LHCN-M2 (cell line): ENCODE measurements around the gene CPSF6. TPM values are rescaled to one million over a fixed set of nuclear protein-coding genes. Genes with fewer than 3 reads are reported as not detected.
"Not testable (repeated sequence)": the region's sequence is repeated elsewhere in the genome, so short reads cannot be mapped to it uniquely, and the experiment has no call there.

ENCODE experiments used
- DNase-seq: peaks from one replicate; pipeline ENCODE4 v3.0.0-alpha.2; 2012; ENCODE audit warnings: low read depth
- total RNA-seq: library from RNA; depleted of rRNA; stranded (reverse); fragments of >200 nt; gene quantifications from 2 replicates; pipeline ENCODE4 v1.2.3, GENCODE V29; 2014

The CPSF6 gene
- total RNA-seq, 1 experiment from 2014 or later: 26.8 TPM

GRCh38 chr12:69254862-69255261, 15.5 kb downstream of the CPSF6 start:
- no peak for DNase-seq

GRCh38 chr12:69258655-69259054, 19.3 kb downstream of the CPSF6 start:
- DNase-seq: no peak

GRCh38 chr12:69262264-69262974, 23.1 kb downstream of the CPSF6 start:
- DNase-seq: no peak

- DNase-seq: no peak
Measured at GRCh38 chr12:69265205-69265604, 25.8 kb downstream of the CPSF6 start.

GRCh38 chr12:69265633-69266032, 26.3 kb downstream of the CPSF6 start:
- not testable (repeated sequence) for DNase-seq

GRCh38 chr12:69266036-69266635, 26.8 kb downstream of the CPSF6 start:
- DNase-seq: peak; percentile 67

GRCh38 chr12:69269736-69270135, 30.4 kb downstream of the CPSF6 start:
- no peak for DNase-seq

- DNase-seq: no peak
Measured at GRCh38 chr12:69272511-69272910, 33.1 kb downstream of the CPSF6 start.

- DNase-seq: peak; percentile 34
Measured at GRCh38 chr12:69274861-69275260, 35.5 kb downstream of the CPSF6 start.

GRCh38 chr12:69275471-69275891, 36.1 kb downstream of the CPSF6 start:
- no peak for DNase-seq

- DNase-seq: no peak
Measured at GRCh38 chr12:69278814-69279782, 39.7 kb downstream of the CPSF6 start.

GRCh38 chr12:69284131-69284530, 44.8 kb downstream of the CPSF6 start:
- DNase-seq: peak; percentile 84

- no peak for DNase-seq
Measured at GRCh38 chr12:69287556-69287955, 48.2 kb downstream of the CPSF6 start.

- peak; percentile 80 for DNase-seq
Measured at GRCh38 chr12:69290545-69291277, 51.3 kb downstream of the CPSF6 start.

GRCh38 chr12:69291278-69291593, 51.9 kb downstream of the CPSF6 start:
- no peak for DNase-seq

- no peak for DNase-seq
Measured at GRCh38 chr12:69298133-69298532, 58.8 kb downstream of the CPSF6 start.

- DNase-seq: no peak
Measured at GRCh38 chr12:69298947-69299346, 59.6 kb downstream of the CPSF6 start.

GRCh38 chr12:69304284-69304683, 64.9 kb downstream of the CPSF6 start:
- DNase-seq: no peak

GRCh38 chr12:69309461-69309860, 70.1 kb downstream of the CPSF6 start:
- DNase-seq: no peak

GRCh38 chr12:69313209-69313608, 73.8 kb downstream of the CPSF6 start:
- DNase-seq: no peak

GRCh38 chr12:69316784-69317183, 77.4 kb downstream of the CPSF6 start:
- DNase-seq: not testable (repeated sequence)

- not testable (repeated sequence) for DNase-seq
Measured at GRCh38 chr12:69317233-69317632, 77.9 kb downstream of the CPSF6 start.
